Glutamatergic neuron (in vitro differentiated cells): ENCODE measurements around the gene ZCCHC7. TPM values are rescaled to one million over a fixed set of nuclear protein-coding genes. Genes with fewer than 3 reads are reported as not detected.

Experiments used
- DNase-seq: peaks from one replicate; pipeline ENCODE4 v3.0.0; 2022
- H3K27ac Mint-ChIP-seq: one replicate; pipeline ENCODE4 v1.8.0; 2020; ENCODE audit warnings: mild to moderate bottlenecking, mixed read lengths, inconsistent platforms; ENCODE audit not compliant: unreplicated experiment
- H3K27me3 Mint-ChIP-seq: one replicate; pipeline ENCODE4 v1.8.0; 2020; ENCODE audit warnings: mild to moderate bottlenecking, moderate library complexity, mixed read lengths, inconsistent platforms; ENCODE audit not compliant: unreplicated experiment
- H3K36me3 Mint-ChIP-seq: one replicate; pipeline ENCODE4 v1.8.0; 2020; ENCODE audit warnings: mild to moderate bottlenecking, mixed read lengths, inconsistent platforms; ENCODE audit not compliant: unreplicated experiment
- H3K4me1 Mint-ChIP-seq: one replicate; pipeline ENCODE4 v1.8.0; 2020; ENCODE audit warnings: mild to moderate bottlenecking, low read depth, mixed read lengths, inconsistent platforms; ENCODE audit not compliant: unreplicated experiment
- H3K4me3 Mint-ChIP-seq: one replicate; pipeline ENCODE4 v1.8.0; 2020; ENCODE audit warnings: mild to moderate bottlenecking, mixed read lengths, inconsistent platforms; ENCODE audit not compliant: unreplicated experiment
- H3K9me3 Mint-ChIP-seq: one replicate; pipeline ENCODE4 v1.8.0; 2020; ENCODE audit warnings: mild to moderate bottlenecking, moderate library complexity, mixed read lengths, inconsistent platforms; ENCODE audit not compliant: unreplicated experiment
- total RNA-seq: library from RNA; stranded (reverse); fragmentation: NEBNext Ultra II Directional; extraction: Animal tissue kit (Norgen Biotek cat#: 25700); gene quantifications from one replicate; pipeline ENCODE4 v1.2.1, GENCODE V29; 2021; ENCODE audit not compliant: unreplicated experiment
- TF ChIP-seq, protein P1 (sequence below): fragments of 200-600 bp; sonication (generic); IDR thresholded peaks from one replicate; pipeline ENCODE4 v1.5.0; 2021; ENCODE audit not compliant: partially characterized antibody, unreplicated experiment

The ZCCHC7 gene
- total RNA-seq, 1 donor from 2014 or later: 31.1 TPM

DNA sequence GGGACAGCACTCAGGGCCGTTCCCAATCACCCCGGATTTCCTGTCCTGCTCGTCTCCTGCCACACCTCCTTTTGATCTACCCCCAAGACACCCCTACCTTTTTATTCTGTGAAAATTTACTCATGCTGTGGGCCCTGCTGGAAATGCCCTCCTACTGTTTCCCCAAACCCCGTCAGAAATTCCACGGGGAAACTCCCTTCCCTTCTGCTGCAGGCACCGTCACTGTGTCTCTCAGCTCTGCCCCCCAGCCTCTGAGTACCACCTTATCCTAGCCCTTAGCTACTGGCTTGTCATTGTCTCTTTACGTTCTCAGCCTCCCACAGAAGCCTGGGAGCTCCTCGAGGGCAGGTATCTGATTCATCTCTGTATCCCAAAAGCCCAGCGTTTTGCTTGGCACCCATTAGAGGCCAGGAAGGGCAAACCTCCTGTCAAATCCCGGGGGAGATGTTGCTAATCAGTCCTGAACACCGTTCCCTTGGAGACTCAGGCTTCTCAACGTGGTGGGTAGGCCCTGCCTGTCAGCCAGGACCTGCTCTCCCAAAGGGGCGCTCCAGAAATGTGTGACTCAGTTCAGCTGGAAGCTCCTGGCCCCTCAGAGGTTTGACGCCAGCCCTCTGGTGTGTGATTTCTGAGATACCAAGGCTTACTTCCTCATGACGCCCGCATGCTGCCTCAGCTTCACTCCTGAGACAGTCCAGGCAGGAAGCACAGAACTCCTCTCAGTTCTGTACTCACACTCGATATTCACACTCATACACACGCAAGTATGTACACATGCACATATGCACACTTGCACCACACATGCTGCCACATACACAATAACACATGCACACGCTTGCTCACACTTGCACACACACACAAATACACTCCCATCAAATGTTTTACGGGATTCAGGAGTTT lies 251.4 kb downstream of the ZCCHC7 start:
- peaks cover under 1% of the 10 kb centered on the region for H3K4me1 Mint-ChIP-seq
- H3K27ac Mint-ChIP-seq: no peak overlapping the region
- no peaks in the 10 kb centered on the region for H3K36me3 Mint-ChIP-seq
- peaks cover 5% of the 10 kb centered on the region for H3K27me3 Mint-ChIP-seq
- no peak for DNase-seq
- no peaks in the 10 kb centered on the region for H3K9me3 Mint-ChIP-seq
- TF ChIP-seq, protein P1, sequence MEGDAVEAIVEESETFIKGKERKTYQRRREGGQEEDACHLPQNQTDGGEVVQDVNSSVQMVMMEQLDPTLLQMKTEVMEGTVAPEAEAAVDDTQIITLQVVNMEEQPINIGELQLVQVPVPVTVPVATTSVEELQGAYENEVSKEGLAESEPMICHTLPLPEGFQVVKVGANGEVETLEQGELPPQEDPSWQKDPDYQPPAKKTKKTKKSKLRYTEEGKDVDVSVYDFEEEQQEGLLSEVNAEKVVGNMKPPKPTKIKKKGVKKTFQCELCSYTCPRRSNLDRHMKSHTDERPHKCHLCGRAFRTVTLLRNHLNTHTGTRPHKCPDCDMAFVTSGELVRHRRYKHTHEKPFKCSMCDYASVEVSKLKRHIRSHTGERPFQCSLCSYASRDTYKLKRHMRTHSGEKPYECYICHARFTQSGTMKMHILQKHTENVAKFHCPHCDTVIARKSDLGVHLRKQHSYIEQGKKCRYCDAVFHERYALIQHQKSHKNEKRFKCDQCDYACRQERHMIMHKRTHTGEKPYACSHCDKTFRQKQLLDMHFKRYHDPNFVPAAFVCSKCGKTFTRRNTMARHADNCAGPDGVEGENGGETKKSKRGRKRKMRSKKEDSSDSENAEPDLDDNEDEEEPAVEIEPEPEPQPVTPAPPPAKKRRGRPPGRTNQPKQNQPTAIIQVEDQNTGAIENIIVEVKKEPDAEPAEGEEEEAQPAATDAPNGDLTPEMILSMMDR: no peak
- H3K4me3 Mint-ChIP-seq: no peak overlapping the region

DNA sequence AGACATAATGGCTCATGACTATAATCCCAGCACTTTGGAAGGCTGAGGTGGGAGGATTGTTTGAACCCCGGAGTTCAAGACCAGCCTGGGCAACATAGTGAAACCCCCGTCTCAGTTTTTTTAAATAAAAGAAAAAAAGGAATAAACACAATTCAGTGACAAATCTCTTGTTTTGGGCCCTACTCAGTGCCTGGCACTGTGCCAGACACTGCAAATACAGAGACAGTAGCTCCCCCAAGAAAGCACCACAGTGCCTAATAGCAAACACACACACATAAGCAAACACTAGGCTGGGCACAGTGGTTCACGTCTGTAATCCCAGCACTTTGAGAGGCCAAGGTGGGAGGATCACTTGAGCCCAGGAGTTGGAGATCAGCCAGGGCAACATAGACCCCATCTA lies 252.5 kb downstream of the ZCCHC7 start:
- peaks cover 5% of the 10 kb centered on the region for H3K27me3 Mint-ChIP-seq
- H3K27ac Mint-ChIP-seq: no peak overlapping the region
- peaks cover 1% of the 10 kb centered on the region for H3K9me3 Mint-ChIP-seq
- no peak overlapping the region for H3K4me3 Mint-ChIP-seq
- H3K36me3 Mint-ChIP-seq: no peaks in the 10 kb centered on the region
- no peak for DNase-seq
- peaks cover 3% of the 10 kb centered on the region for H3K4me1 Mint-ChIP-seq
- TF ChIP-seq, protein P1: no peak

DNA sequence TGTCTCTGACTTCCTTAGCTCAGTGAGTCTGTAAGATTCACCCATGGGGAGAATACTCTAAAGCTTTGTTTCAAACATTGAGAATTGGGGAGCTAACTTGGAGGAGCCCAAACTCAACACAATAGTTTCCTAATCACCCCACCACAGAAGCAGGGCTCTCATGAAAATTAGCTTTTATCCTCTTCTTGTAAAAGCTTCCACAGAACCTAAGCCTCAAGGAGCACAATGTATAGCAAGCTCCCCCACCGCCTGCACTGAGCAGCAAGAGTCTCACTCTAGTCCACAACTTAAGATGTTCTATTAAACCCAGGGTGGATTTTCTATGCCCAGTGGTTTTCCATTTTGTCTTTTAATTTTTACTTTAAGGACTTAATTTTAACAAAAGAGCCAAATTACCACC lies 253.2 kb downstream of the ZCCHC7 start:
- no peak for DNase-seq
- peaks cover 3% of the 10 kb centered on the region for H3K4me1 Mint-ChIP-seq
- peak overlapping the region; percentile 15 for H3K4me3 Mint-ChIP-seq
- H3K27me3 Mint-ChIP-seq: peaks cover 5% of the 10 kb centered on the region
- peaks cover 1% of the 10 kb centered on the region for H3K9me3 Mint-ChIP-seq
- no peaks in the 10 kb centered on the region for H3K36me3 Mint-ChIP-seq
- no peak overlapping the region for H3K27ac Mint-ChIP-seq
- TF ChIP-seq, protein P1: no peak

DNA sequence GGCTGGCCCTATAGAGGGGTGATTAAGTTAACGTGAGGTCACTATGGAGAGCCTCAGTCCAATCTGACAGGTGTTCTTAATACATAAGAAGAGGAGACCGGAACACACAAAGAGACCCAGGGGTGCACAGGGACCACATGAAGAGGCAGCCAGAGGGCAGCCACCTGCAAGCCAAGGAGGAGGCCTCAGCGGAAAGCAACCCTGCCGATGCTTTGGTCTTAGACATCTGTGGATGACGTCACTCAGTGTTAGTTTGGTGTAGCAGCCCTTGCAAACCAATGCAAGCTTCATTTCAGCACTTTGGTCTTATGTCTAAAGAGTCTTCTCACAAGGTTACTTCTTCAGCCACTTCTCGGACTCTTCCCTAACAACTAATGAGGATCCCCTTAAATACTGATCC lies 254.5 kb downstream of the ZCCHC7 start:
- Mint-ChIP-seq H3K4me3 (no peak overlapping the region), H3K36me3 (no peaks in the 10 kb centered on the region)
- TF ChIP-seq, protein P1: no peak

More for the DNA sequence above, 254.5 kb downstream of the ZCCHC7 start:
- H3K4me1 Mint-ChIP-seq: peaks cover 6% of the 10 kb centered on the region
- no peak for DNase-seq
- H3K27ac Mint-ChIP-seq: no peak overlapping the region
- H3K9me3 Mint-ChIP-seq: peaks cover 1% of the 10 kb centered on the region
- peaks cover 5% of the 10 kb centered on the region for H3K27me3 Mint-ChIP-seq
